ENCODE results near the gene PRRC2B.
A peak's percentile ranks its signal among the peaks of the same experiment; 100 is the strongest.

Gene PRRC2B

GRCh38 chr9:131478421-131478868, 84.6 kb downstream of the PRRC2B start:
- peak; percentile 52 for FAIRE-seq
- peak; percentile 61 for DNase-seq (ENCODE audit: insufficient read length, low spot score)

GRCh38 chr9:131478911-131479310, 85.0 kb downstream of the PRRC2B start:
- FAIRE-seq (no peak), DNase-seq (ENCODE audit: insufficient read length, low spot score) (no peak)
- TF ChIP-seq SPI1 (IDR thresholded peaks at IDR 0.05; ENCODE audit: low read depth, low read length): no peak

More at GRCh38 chr9:131478421-131478868, 84.6 kb downstream of the PRRC2B start:
- TF ChIP-seq POU2F2 (IDR thresholded peaks at IDR 0.05; ENCODE audit: low read depth, low read length) (no peak), POLR2A (IDR thresholded peaks at IDR 0.05; ENCODE audit: low read depth, low read length) (no peak), SPI1 (IDR thresholded peaks at IDR 0.05; ENCODE audit: low read depth, low read length) (no peak), POLR2AphosphoS5 (IDR thresholded peaks at IDR 0.05; ENCODE audit: low read depth, low read length) (no peak), PAX5 (IDR thresholded peaks at IDR 0.05; ENCODE audit: insufficient read depth, low read length, severe bottlenecking) (no peak)

GRCh38 chr9:131480258-131480657, 86.4 kb downstream of the PRRC2B start:
- TF ChIP-seq POLR2A (IDR thresholded peaks at IDR 0.05; ENCODE audit: low read depth, low read length) (no peak), POU2F2 (IDR thresholded peaks at IDR 0.05; ENCODE audit: low read depth, low read length) (no peak), TAF1 (IDR thresholded peaks at IDR 0.05; ENCODE audit: low read depth, low read length) (no peak), SPI1 (IDR thresholded peaks at IDR 0.05; ENCODE audit: low read depth, low read length) (no peak), POLR2AphosphoS5 (IDR thresholded peaks at IDR 0.05; ENCODE audit: low read depth, low read length) (no peak), PAX5 (IDR thresholded peaks at IDR 0.05; ENCODE audit: insufficient read depth, low read length, severe bottlenecking) (no peak)
- DNase-seq (ENCODE audit: insufficient read length, low spot score): no peak
- peak; percentile 55 for FAIRE-seq

- no peak for TF ChIP-seq POU2F2 (IDR thresholded peaks at IDR 0.05; ENCODE audit: low read depth, low read length)
- TF ChIP-seq POLR2A (IDR thresholded peaks at IDR 0.05; ENCODE audit: low read depth, low read length): no peak
- no peak for TF ChIP-seq TAF1 (IDR thresholded peaks at IDR 0.05; ENCODE audit: low read depth, low read length)
- TF ChIP-seq PAX5 (IDR thresholded peaks at IDR 0.05; ENCODE audit: insufficient read depth, low read length, severe bottlenecking): no peak
- no peak for TF ChIP-seq SPI1 (IDR thresholded peaks at IDR 0.05; ENCODE audit: low read depth, low read length)
- no peak for TF ChIP-seq POLR2AphosphoS5 (IDR thresholded peaks at IDR 0.05; ENCODE audit: low read depth, low read length)
- FAIRE-seq (no peak), DNase-seq (ENCODE audit: insufficient read length, low spot score) (no peak)
Measured at GRCh38 chr9:131481441-131482342, 87.8 kb downstream of the PRRC2B start.

GRCh38 chr9:131482343-131483006, 88.6 kb downstream of the PRRC2B start:
- FAIRE-seq: no peak
- TF ChIP-seq POLR2A (IDR thresholded peaks at IDR 0.05; ENCODE audit: low read depth, low read length) (no peak), SPI1 (IDR thresholded peaks at IDR 0.05; ENCODE audit: low read depth, low read length) (no peak)
- no peak for DNase-seq (ENCODE audit: insufficient read length, low spot score)

- FAIRE-seq: no peak
- TF ChIP-seq PAX5 (IDR thresholded peaks at IDR 0.05; ENCODE audit: insufficient read depth, low read length, severe bottlenecking) (no peak), POLR2AphosphoS5 (IDR thresholded peaks at IDR 0.05; ENCODE audit: low read depth, low read length) (no peak), TAF1 (IDR thresholded peaks at IDR 0.05; ENCODE audit: low read depth, low read length) (no peak)
Measured at GRCh38 chr9:131483319-131484050, 89.6 kb downstream of the PRRC2B start.

GRCh38 chr9:131484051-131484445, 90.2 kb downstream of the PRRC2B start:
- FAIRE-seq (no peak), DNase-seq (ENCODE audit: insufficient read length, low spot score) (no peak)
- no peak for TF ChIP-seq POLR2A (IDR thresholded peaks at IDR 0.05; ENCODE audit: low read depth, low read length)
- no peak for TF ChIP-seq SPI1 (IDR thresholded peaks at IDR 0.05; ENCODE audit: low read depth, low read length)
- no peak for TF ChIP-seq TAF1 (IDR thresholded peaks at IDR 0.05; ENCODE audit: low read depth, low read length)
- no peak for TF ChIP-seq POU2F2 (IDR thresholded peaks at IDR 0.05; ENCODE audit: low read depth, low read length)
- no peak for TF ChIP-seq PAX5 (IDR thresholded peaks at IDR 0.05; ENCODE audit: insufficient read depth, low read length, severe bottlenecking)
- no peak for TF ChIP-seq POLR2AphosphoS5 (IDR thresholded peaks at IDR 0.05; ENCODE audit: low read depth, low read length)

More at GRCh38 chr9:131483319-131484050, 89.6 kb downstream of the PRRC2B start:
- no peak for DNase-seq (ENCODE audit: insufficient read length, low spot score)

- DNase-seq (ENCODE audit: insufficient read length, low spot score) (no peak), FAIRE-seq (no peak)
- TF ChIP-seq POLR2AphosphoS5 (IDR thresholded peaks at IDR 0.05; ENCODE audit: low read depth, low read length): no peak
Measured at GRCh38 chr9:131484560-131485185, 90.8 kb downstream of the PRRC2B start.

- DNase-seq (ENCODE audit: insufficient read length, low spot score) (no peak), FAIRE-seq (no peak)
- TF ChIP-seq TAF1 (IDR thresholded peaks at IDR 0.05; ENCODE audit: low read depth, low read length) (no peak), POLR2A (IDR thresholded peaks at IDR 0.05; ENCODE audit: low read depth, low read length) (no peak; the same call in 1 of the 2 replicates), POLR2AphosphoS5 (IDR thresholded peaks at IDR 0.05; ENCODE audit: low read depth, low read length) (no peak), POU2F2 (IDR thresholded peaks at IDR 0.05; ENCODE audit: low read depth, low read length) (no peak), PAX5 (IDR thresholded peaks at IDR 0.05; ENCODE audit: insufficient read depth, low read length, severe bottlenecking) (no peak), SPI1 (IDR thresholded peaks at IDR 0.05; ENCODE audit: low read depth, low read length) (no peak)
Measured at GRCh38 chr9:131485206-131485605, 91.3 kb downstream of the PRRC2B start.

All from GM12891 (cell line).